GM19099 (cell line): ENCODE measurements around the gene JMY.

Source experiments
- POLR2A ChIP-seq: IDR thresholded peaks from 3 replicates; pipeline ENCODE4 v1.6.1; 2011; ENCODE audit warnings: low read depth; ENCODE audit not compliant: insufficient read length; ENCODE audit errors: extremely low read depth

JMY gene

DNA sequence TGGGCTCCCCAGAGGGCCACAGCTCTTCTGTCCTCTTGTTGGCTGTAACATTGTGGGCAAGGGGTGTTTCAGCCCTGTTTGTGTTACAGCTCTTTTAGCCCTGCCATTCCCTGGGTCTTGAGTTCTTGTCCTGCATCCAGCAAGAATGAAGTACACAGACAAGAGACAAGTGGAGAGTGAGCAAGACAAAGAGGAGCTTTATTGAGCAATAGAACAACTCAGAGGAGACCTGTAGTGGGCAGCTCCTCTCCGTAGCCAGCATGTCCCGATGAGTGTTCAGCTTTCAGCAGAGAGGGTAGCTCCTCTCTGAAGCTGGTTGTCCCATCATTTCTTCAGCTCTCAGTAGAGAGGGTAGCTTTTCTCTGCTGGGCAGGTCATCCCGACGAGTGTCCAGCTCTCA lies 22.9 kb downstream of the JMY start:
- TF ChIP-seq POLR2A: no peak

DNA sequence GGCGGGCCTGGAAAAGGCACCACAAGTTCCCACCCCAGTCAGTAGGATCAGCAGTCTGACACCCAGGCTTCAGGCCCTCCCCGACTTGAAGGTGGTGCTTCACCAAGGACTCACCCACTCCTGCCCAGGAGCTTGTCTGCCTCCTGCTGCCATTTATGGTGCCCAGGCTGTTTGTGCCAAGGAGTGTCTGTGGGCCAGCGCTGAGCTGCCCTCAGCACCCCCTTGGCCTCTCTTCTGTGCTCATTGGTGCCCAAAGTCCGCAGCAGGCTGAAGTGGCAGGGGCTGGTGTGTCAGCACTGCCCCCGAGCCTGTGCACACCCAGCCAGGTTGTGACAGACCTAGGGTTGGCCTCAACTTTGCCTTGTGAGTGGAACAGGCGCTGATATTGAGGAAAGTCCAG lies 23.5 kb downstream of the JMY start:
- TF ChIP-seq POLR2A: no peak

DNA sequence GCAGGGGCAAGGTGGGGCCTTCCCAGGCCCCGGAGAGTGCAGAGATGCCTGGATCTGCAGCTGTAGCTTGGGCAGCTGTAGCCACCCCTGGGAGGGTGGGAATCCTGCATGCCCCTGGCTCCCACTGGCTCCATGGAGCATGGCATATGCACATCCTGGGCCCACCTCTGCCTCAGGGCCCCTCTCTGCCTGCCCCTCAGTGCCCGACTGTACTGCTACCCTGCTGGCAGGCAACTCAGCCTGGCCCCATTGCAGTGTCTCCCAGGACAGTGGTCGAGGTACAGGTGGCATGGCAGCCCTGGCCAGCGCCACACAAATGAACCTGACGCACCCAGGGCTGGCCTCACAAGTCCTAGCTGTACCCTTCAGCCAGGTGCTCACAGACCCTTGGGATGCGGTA lies 23.9 kb downstream of the JMY start:
- no peak for TF ChIP-seq POLR2A

DNA sequence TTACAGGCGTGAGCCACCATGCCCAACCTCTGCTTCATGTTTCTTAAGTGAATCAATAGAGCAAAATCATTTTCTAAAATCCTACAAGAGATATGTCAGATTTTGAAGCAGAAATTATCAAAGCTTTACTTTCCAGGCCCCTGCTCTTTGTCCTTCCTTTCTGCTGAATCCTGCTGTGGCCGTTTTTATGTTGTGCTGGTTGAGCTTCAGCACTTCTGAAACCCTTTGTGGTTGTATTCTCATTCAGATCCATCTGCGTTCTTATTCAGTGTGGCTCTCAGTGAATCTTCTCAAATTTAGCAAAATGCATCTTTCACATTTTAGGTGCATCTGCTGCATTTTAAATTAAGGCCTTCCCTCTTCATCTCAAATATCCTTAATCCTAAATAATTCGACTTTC lies 26.0 kb downstream of the JMY start:
- TF ChIP-seq POLR2A: no peak

DNA sequence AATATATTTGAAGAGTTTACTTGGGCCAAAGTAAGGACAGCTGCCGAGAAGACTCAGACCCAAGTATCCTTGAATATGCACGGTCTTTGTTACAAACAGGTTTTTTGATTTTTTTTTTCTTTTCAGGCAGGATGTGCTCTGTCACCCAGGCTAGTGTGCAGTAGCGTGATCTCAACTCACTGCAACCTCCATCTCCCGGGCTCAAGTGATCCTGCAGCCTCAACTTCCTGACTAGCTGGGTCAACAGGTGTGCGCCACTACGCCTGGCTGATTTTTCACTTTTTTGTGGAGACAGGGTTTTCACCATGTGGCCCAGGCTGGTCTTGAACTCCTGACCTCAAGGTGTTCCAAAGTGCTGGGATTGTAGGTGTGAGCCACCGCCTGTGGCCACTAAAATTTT lies 27.4 kb downstream of the JMY start:
- no peak for TF ChIP-seq POLR2A

DNA sequence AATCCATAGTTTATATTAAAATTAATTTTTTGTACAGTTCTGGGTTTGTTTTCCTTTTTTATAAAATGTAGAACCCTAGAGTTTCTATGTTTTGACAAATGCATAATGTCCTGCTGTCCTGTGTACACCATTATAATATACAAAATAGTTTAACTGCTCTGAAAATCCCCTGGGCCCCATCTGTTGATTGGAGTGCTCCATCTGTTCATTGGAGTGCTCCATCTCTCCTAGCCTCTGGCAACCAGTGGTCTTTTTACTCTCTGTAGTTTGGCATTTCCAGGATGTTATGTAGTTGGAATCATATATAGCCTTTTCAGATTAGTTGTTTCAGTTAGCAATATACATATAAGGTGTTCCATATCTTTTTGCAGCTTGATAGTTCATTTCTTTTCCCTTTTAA lies 31.2 kb downstream of the JMY start:
- TF ChIP-seq POLR2A: no peak

DNA sequence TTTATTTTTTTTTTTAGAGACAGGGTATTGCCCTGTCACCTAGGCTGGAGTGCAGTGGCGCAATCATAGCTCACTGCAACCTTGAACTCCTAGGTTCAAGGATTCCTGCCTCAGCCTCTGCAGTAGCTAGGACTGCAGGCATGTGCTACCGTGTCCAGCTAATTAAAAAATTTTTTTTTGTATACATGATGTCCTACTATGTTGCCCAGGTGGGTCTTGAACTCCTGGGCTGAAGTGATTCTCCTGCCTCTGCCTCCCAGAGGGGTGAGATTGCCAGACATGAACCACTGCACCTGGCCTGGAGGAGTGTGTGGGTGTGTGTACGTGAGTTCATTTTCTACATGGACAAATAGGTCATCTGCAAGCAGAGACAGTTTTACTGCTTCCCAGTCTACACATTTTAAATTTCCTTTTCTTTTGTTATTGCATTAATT lies 33.8 kb downstream of the JMY start:
- no peak for TF ChIP-seq POLR2A

DNA sequence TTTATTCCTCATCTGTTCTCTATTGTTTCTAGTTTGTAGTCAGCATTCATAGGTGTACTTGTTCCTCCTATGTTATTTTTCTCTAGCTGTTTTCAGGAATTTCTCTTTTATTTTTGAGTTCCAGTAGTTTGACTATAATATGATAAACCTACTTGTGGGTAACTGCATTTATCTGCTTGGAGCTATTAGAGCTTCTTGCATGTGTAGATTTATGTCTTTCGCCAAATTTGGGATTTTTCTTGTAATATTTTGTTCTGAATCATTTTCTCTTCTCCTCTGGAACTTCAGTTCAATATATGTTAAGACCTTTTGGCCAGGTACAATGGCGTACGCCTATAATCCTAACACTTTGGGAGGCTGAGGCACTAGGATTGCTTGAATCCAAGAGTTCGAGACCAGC lies 37.4 kb downstream of the JMY start:
- no peak for TF ChIP-seq POLR2A

DNA sequence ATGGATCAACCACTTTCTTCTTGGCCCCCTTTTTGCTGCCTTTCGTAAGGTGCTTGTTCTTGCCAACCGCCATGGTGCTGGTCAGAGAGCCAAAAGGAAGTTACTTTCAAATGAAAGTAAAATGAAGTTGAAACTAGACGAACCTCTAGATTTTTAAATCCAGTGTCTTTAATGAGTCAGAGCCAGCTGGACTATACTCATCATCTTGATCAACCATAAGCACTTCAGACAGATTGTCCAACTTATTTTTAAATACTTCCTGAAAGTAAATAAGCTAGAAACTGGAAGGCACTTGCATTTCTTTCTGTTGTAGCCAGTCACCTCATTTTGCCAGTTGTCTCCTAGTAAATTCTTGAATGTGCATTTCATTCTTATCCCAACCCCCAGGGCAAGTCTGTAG lies 48.9 kb downstream of the JMY start:
- TF ChIP-seq POLR2A: no peak

DNA sequence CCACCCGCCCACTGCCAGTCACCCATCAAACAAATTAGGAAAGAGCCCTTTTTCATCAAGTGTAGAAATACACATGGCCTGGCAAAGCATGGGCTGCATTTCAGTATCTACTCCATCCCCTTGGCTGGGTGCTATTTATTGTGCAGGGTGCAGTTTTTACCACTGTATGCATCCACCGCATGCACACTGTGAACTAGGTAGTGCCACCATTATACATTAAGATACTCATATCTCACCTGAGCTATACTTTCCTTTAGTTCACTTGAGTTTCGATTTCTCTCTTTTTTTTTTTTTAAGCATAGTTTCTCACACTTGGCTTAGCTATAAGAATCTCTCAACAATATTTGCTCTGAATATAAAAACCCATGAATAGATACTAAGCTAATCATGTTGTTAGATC lies 49.4 kb downstream of the JMY start:
- TF ChIP-seq POLR2A: no peak

DNA sequence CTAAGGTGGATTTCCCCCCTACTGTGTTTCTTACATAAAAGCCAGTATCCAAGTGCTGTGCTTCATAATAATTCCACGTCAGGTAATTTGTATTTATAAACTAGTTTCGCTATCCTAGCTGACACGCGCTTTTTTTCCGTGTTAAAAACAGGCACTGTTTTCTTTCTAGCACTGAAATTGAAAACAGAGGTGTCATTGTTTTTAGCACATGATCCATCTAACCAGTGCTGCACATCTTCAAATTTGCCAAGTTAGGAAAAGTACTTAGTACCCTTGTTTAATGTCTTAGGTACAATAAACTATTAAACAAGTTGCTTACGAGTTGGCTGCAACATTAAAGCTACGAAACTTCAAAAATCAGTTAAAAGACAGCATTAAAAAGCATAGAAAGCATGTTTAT lies 49.9 kb downstream of the JMY start:
- TF ChIP-seq POLR2A: no peak

DNA sequence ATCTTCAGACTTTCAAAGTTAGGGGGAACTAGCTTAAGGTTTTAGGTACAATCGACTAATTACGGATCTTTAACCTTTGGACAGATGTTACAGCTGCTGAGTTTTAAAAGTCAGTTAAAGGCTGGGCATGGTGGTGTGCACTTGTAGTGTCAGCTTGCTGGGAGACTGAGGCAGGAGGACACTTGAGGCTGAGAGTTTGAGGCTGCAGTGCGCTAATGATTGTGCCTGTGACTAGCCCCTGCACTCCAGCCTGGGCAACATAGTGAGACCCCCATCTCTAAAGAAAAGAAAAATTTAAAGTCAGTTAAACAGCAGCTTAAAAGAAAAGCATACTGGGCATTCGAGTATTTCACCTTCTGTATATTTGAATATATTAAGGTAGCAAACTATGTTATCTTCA lies 51.4 kb downstream of the JMY start:
- no peak for TF ChIP-seq POLR2A

DNA sequence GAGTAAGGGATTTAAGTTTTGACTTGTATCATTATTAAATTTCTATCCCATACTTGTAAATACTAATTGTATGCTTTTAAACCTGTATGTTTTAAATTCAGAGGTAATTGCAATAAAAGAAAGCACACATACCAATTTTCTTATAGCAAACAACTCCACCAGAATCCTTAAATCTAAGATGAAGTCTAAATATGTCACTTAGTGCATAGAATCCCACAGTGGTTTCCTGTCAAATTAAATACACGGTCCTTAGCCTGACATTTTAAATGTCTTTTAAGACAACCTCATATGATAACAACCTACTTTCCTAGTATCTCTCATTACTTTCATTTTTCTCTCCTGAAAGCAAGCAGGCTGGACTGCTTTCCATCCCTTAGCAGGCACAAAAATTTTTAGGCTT lies 52.0 kb downstream of the JMY start:
- TF ChIP-seq POLR2A: no peak

DNA sequence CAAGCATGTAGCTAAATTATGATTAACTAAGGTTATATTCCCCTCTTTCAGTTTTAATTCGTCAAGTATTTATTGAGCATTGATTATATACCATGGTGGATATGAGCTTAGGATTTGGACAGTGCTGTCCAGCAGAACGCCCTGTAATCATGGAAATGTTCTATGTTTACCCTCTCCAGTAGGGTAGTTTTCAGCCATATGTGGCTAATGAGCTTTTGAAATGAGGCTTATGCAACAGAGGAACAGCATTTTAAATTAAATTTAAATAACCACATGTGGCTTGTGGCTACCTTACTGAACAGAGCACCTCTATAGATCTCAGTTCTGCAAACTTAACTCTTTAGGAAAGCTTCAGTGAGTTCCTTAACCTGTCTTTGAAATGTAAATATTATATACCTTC lies 59.1 kb downstream of the JMY start:
- no peak for TF ChIP-seq POLR2A

DNA sequence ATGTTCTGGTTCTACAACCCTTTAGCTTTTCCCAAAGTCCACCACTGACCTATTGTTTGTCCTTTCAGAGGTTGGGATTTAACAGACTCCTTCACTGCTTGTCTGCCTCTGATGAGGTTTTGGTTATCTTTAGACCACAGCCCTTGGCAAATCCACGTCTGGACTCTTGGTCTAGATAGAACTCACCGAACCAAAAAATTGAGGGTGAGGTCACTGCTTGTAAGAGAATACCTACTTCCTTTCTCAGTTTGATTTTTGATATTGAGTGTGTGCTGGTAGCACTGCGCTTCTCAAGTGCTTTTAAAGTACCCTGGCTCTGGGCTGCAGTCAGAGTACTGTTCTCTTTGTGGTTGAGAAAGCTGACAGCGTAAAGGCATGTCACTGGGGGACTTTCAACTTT lies 61.7 kb downstream of the JMY start:
- TF ChIP-seq POLR2A: no peak

DNA sequence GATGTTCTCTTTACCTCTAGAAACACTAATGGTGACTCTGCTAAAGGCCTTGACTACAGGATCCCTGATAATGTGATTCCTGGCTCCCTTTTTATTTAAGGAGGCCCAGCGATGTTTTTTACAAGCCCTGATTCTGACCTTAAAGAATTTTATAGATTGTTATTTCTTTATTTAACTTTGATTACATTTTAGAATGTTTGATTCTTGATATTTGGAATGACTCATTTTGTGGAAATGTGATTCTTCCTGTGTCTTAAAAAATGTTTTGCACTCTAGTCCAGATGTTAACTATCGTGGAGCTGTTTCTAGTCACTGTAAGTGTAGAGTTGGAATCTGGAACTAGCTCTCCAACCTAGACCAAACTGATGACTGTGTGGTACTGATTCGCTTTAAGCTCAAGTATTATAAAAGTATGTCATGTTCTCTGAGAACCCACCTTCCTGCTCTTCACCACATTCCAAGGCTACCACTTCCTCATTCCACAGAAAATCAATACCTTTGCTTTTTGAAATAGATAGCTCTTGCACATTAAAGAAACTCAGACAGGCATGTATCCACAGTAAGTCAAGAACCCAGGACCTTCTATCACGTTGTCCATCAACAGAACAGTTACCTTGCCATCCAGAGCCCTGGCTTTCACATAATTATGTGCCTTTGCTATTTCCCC lies 65.2 kb downstream of the JMY start:
- TF ChIP-seq POLR2A: no peak

DNA sequence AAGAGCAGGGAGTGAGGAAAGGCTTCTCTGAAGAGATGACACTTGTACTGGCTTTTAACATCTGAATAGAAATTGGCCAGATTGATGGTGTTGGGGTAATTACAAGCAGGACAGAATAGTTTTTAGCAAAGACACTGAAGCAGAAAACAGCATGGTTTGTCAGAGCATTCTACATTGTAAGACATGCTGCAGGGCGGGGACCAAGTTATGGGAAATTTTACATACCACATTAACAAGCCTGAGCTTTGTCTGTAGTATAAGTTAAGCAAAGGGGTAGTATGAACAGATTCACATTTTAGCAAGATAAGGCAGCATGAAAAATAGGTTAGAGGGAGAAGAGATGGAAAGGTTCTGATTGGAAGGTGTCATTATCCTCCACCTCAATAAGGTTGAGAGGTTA lies 66.5 kb downstream of the JMY start:
- no peak for TF ChIP-seq POLR2A
